ENCODE results near the gene SERPINE2.
A peak's percentile ranks its signal among the peaks of the same experiment; 100 is the strongest.

Gene SERPINE2

GRCh38 chr2:223949241-223949840 is 89.7 kb downstream of the SERPINE2 start:
- Histone ChIP-seq H3K4me3 (IDR thresholded peaks at IDR 0.05; ENCODE audit: insufficient read depth, low read depth, low read length) (no peak overlapping the region), H3K36me3 (ENCODE audit: insufficient read depth) (no peaks in the 10 kb centered on the region), H3K4me1 (ENCODE audit: low read depth, poor library complexity, severe bottlenecking) (peaks cover 29% of the 10 kb centered on the region), H3K27ac (no peak overlapping the region), H3K9ac (no peak overlapping the region), H3K4me2 (no peak overlapping the region), H2AFZ (ENCODE audit: low read depth) (no peak overlapping the region), H3K27me3 (ENCODE audit: insufficient read depth, low read depth) (no peaks in the 10 kb centered on the region), H4K20me1 (ENCODE audit: insufficient read depth) (no peaks in the 10 kb centered on the region), H3K79me2 (ENCODE audit: insufficient read depth, low read depth) (no peaks in the 10 kb centered on the region)
- TF ChIP-seq CTCF (conservative IDR thresholded peaks at IDR 0.05; ENCODE audit: low read depth, low read length), result no peak

DNA sequence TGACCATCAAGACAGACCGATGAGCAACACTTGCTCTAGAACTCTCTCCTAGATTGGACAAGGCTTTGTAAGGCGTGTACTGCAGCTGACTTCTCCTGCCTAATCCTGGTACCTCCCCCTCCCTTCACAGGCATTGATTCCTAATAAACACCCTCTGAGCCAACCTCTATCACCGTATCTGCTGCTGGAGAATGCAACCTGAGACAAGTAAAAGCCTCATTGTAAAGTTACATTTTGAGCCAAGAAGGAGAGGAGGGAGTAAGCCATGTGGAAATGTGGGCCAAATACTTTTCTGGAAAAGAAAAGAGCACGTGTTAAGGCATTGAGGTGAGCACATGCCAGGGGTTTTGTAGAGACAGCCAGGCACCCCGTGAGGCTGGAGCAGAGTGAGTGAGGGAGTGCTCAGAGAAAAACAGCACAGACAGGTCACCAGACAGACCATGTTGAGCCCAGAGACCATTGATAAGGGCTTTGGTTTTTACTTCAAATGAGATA is 91.3 kb downstream of the SERPINE2 start:
- TF ChIP-seq CTCF (conservative IDR thresholded peaks at IDR 0.05; ENCODE audit: low read depth, low read length), result no peak
- Histone ChIP-seq H3K79me2 (ENCODE audit: insufficient read depth, low read depth) (peaks cover 3% of the 10 kb centered on the region; the same call in 1 of the 2 replicates), H3K4me2 (no peak overlapping the region), H3K36me3 (ENCODE audit: insufficient read depth) (no peaks in the 10 kb centered on the region), H3K9ac (no peak overlapping the region), H3K27ac (no peak overlapping the region), H4K20me1 (ENCODE audit: insufficient read depth) (no peaks in the 10 kb centered on the region), H3K27me3 (ENCODE audit: insufficient read depth, low read depth) (no peaks in the 10 kb centered on the region), H3K4me3 (IDR thresholded peaks at IDR 0.05; ENCODE audit: insufficient read depth, low read depth, low read length) (no peak overlapping the region), H3K4me1 (ENCODE audit: low read depth, poor library complexity, severe bottlenecking) (peaks cover 27% of the 10 kb centered on the region), H2AFZ (ENCODE audit: low read depth) (no peak overlapping the region)

GRCh38 chr2:223945755-223946154 is 93.3 kb downstream of the SERPINE2 start:
- Histone ChIP-seq H3K79me2 (ENCODE audit: insufficient read depth, low read depth) (peaks cover 3% of the 10 kb centered on the region; the same call in 1 of the 2 replicates), H3K27me3 (ENCODE audit: insufficient read depth, low read depth) (no peaks in the 10 kb centered on the region), H3K36me3 (ENCODE audit: insufficient read depth) (no peaks in the 10 kb centered on the region), H3K4me3 (IDR thresholded peaks at IDR 0.05; ENCODE audit: insufficient read depth, low read depth, low read length) (no peak overlapping the region), H4K20me1 (ENCODE audit: insufficient read depth) (no peaks in the 10 kb centered on the region), H3K27ac (no peak overlapping the region), H3K4me2 (peak overlapping the region; percentile 40), H2AFZ (ENCODE audit: low read depth) (peak overlapping the region; percentile 60), H3K9ac (no peak overlapping the region), H3K4me1 (ENCODE audit: low read depth, poor library complexity, severe bottlenecking) (peaks cover 17% of the 10 kb centered on the region)
- no peak for TF ChIP-seq CTCF (conservative IDR thresholded peaks at IDR 0.05; ENCODE audit: low read depth, low read length)

- Histone ChIP-seq H3K27me3 (ENCODE audit: insufficient read depth, low read depth) (no peaks in the 10 kb centered on the region), H2AFZ (ENCODE audit: low read depth) (peak within 1 kb of the TSS; percentile 60), H3K36me3 (ENCODE audit: insufficient read depth) (no peaks in the 10 kb centered on the region), H3K79me2 (ENCODE audit: insufficient read depth, low read depth) (peaks cover 3% of the 10 kb centered on the region; the same call in 1 of the 2 replicates), H3K9ac (peak within 1 kb of the TSS; percentile 76), H3K4me2 (peak within 1 kb of the TSS; percentile 63), H4K20me1 (ENCODE audit: insufficient read depth) (no peaks in the 10 kb centered on the region), H3K4me1 (ENCODE audit: low read depth, poor library complexity, severe bottlenecking) (peaks cover 16% of the 10 kb centered on the region), H3K4me3 (IDR thresholded peaks at IDR 0.05; ENCODE audit: insufficient read depth, low read depth, low read length) (no peak within 1 kb of the TSS), H3K27ac (no peak within 1 kb of the TSS)
- no peak for TF ChIP-seq CTCF (conservative IDR thresholded peaks at IDR 0.05; ENCODE audit: low read depth, low read length)
Measured at GRCh38 chr2:223944703-223945531, 94.2 kb downstream of the SERPINE2 start, which contains the start of gene WDFY1. WDFY1 (minus strand) TSS chr2:223945335; CDS start chr2:223945284, 51 bp downstream.

All from KMS-11 (cell line).